Loucy (cell line): ENCODE measurements around the gene TIMM13.
A peak's percentile ranks its signal among the peaks of the same experiment; 100 is the strongest.
"Not testable (repeated sequence)": the region's sequence is repeated elsewhere in the genome, so short reads cannot be mapped to it uniquely, and the experiment has no call there.

Experiments used
- H2AFZ ChIP-seq: fragments of 200-600 bp; sonication (generic); 2 replicates; pipeline ENCODE4 v1.6.0; 2016; ENCODE audit warnings: antibody characterized with exemption, mild to moderate bottlenecking, low read length, moderate library complexity
- H3F3A ChIP-seq: fragments of 200-600 bp; 2 replicates; pipeline ENCODE4 v1.6.0; 2016; ENCODE audit warnings: antibody characterized with exemption, low read depth, mild to moderate bottlenecking
- H3K27me3 ChIP-seq: fragments of 200-600 bp; sonication (generic); 2 replicates; pipeline ENCODE4 v1.6.1; 2014; ENCODE audit warnings: low read length, mild to moderate bottlenecking; ENCODE audit not compliant: insufficient read depth, poor library complexity, severe bottlenecking
- H3K36me3 ChIP-seq: fragments of 200-600 bp; sonication (generic); 2 replicates; pipeline ENCODE4 v1.6.1; 2016; ENCODE audit warnings: low read length; ENCODE audit not compliant: insufficient read depth
- H3K4me1 ChIP-seq: fragments of 200-600 bp; sonication (generic); 2 replicates; pipeline ENCODE4 v1.5.1; 2014; ENCODE audit warnings: low read length, mild to moderate bottlenecking; ENCODE audit not compliant: insufficient read depth, poor library complexity, severe bottlenecking
- H3K4me2 ChIP-seq: fragments of 200-600 bp; sonication (generic); 2 replicates; pipeline ENCODE4 v1.6.0; 2014; ENCODE audit warnings: antibody characterized with exemption, low read length, low read depth, mild to moderate bottlenecking; ENCODE audit not compliant: poor library complexity, severe bottlenecking
- H3K4me3 ChIP-seq: fragments of 200-600 bp; sonication (generic); 2 replicates; pipeline ENCODE4 v1.5.1; 2014; ENCODE audit warnings: low read length, mild to moderate bottlenecking, mixed read lengths; ENCODE audit not compliant: poor library complexity, severe bottlenecking
- H3K79me2 ChIP-seq: fragments of 200-600 bp; sonication (generic); 2 replicates; pipeline ENCODE4 v1.6.1; 2014; ENCODE audit warnings: low read length; ENCODE audit not compliant: insufficient read depth
- H3K9ac ChIP-seq: fragments of 200-600 bp; sonication (generic); 2 replicates; pipeline ENCODE4 v1.6.0; 2014; ENCODE audit warnings: mild to moderate bottlenecking, low read depth, low read length, moderate library complexity; ENCODE audit not compliant: poor library complexity, severe bottlenecking
- H3K9me2 ChIP-seq: fragments of 200-600 bp; sonication (generic); replicated peaks from 2 replicates; pipeline ENCODE4 v1.6.1; 2016; ENCODE audit warnings: low read depth, low read length, mixed read lengths
- H3K9me3 ChIP-seq: fragments of 200-600 bp; sonication (generic); 2 replicates; pipeline ENCODE4 v1.6.1; 2014; ENCODE audit warnings: mild to moderate bottlenecking, antibody characterized with exemption, low read length, low read depth; ENCODE audit not compliant: insufficient read depth
- H4K20me1 ChIP-seq: fragments of 200-600 bp; sonication (generic); 2 replicates; pipeline ENCODE4 v1.6.0; 2014; ENCODE audit warnings: antibody characterized with exemption, low read length, mild to moderate bottlenecking; ENCODE audit not compliant: insufficient read depth, poor library complexity, severe bottlenecking
- EZH2phosphoT487 ChIP-seq: fragments of 200-600 bp; IDR thresholded peaks from 2 replicates; pipeline ENCODE4 v1.6.1; 2018; ENCODE audit warnings: antibody characterized with exemption, mild to moderate bottlenecking, moderate library complexity, borderline replicate concordance
- TF ChIP-seq, protein P1 (sequence below): fragments of 200-600 bp; sonication (generic); conservative IDR thresholded peaks from 2 replicates; pipeline ENCODE4 v1.5.1; 2014; ENCODE audit warnings: mild to moderate bottlenecking, antibody characterized with exemption, low read length

The TIMM13 gene

DNA sequence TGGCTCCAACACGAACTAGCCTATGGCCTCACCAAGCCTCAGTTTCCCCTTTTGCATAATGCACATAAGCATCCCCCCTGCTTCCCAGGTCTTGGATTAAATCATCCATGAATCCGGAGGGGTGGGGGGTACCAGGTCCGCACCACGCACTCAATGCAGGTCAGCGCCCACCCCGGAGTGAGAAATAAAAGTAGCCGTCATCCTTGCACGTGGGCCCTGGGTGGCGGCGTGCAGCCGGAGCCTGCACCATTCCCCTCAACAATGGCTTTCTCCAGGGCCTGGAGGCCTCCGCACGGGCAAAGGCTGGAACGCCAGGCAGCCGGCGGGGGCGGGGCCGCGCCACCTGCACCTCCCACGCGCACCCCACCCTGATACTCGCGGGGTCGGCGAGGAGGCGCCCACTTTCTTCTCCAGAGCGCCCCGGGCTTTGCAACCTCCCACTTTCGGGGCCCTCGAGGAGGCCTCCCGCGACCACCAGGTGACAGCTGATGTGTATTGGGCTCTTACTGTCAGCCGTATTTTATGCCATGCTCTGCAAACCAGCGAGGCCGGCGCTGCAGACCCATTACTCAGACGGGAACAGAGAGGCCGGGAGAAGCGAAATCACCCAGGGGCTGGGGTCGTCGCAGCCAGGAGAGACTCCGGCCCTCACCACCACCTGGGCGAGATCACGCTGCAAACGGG, 47.8 kb upstream of the TIMM13 start:
- no peaks in the 10 kb centered on the region for H3K9me3 ChIP-seq
- peak overlapping the region; percentile 71; the same call in 1 of the 2 replicates for H2AFZ ChIP-seq
- H3K4me1 ChIP-seq, result peaks cover 26% of the 10 kb centered on the region
- peak overlapping the region; percentile 96 for H3K4me2 ChIP-seq
- H3K36me3 ChIP-seq, result no peaks in the 10 kb centered on the region
- peak overlapping the region; percentile 80 for H3K4me3 ChIP-seq
- H3K9me2 ChIP-seq, result no peaks in the 10 kb centered on the region
- no peak for TF ChIP-seq EZH2phosphoT487
- TF ChIP-seq, protein P1, sequence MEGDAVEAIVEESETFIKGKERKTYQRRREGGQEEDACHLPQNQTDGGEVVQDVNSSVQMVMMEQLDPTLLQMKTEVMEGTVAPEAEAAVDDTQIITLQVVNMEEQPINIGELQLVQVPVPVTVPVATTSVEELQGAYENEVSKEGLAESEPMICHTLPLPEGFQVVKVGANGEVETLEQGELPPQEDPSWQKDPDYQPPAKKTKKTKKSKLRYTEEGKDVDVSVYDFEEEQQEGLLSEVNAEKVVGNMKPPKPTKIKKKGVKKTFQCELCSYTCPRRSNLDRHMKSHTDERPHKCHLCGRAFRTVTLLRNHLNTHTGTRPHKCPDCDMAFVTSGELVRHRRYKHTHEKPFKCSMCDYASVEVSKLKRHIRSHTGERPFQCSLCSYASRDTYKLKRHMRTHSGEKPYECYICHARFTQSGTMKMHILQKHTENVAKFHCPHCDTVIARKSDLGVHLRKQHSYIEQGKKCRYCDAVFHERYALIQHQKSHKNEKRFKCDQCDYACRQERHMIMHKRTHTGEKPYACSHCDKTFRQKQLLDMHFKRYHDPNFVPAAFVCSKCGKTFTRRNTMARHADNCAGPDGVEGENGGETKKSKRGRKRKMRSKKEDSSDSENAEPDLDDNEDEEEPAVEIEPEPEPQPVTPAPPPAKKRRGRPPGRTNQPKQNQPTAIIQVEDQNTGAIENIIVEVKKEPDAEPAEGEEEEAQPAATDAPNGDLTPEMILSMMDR, result no peak
- H3K9ac ChIP-seq, result no peak overlapping the region
- peaks cover 21% of the 10 kb centered on the region for H3K79me2 ChIP-seq
- no peaks in the 10 kb centered on the region for H3K27me3 ChIP-seq
- H3F3A ChIP-seq, result no peaks in the 10 kb centered on the region
- H4K20me1 ChIP-seq, result peaks cover 22% of the 10 kb centered on the region

DNA sequence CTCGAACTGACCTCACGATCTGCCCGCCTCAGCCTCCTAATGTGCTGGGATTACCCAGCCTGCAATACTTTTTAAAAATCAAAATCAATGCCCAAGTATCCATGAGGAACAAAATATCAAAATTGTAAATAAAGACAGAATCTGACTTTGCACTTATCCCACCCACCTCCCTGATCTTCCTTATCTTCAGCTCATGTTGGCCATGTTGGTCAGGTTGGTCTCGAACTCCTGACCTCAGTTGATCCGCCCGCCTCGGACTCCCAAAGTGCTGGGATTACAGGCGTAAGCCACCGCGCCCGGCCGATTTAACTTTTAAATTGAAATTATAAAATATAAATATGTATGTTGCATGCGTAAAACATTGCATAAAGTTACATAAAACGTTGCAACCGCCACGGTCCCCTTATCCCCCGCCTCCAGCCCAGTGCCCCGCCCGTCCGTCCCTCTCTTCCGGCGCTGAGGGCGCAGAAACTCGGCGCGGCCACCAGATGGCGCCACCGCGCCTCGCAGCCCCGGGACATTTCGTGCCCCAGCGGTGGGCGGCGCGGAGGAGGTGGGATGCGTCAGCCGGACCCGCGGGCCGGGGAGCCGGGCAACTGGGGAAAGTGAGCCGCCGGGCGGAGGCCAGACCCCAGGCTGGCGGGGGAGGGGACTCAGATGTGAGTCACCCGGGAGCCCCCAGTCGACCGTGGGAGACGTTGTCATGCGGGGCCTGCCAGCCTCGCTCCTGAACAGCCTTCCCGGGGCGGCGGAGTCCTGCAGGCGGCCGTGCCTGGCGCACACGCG, 47.0 kb upstream of the TIMM13 start:
- H3K4me2 ChIP-seq, result peak overlapping the region; percentile 96
- no peaks in the 10 kb centered on the region for H3K36me3 ChIP-seq
- H3F3A ChIP-seq, result no peaks in the 10 kb centered on the region
- H3K9me3 ChIP-seq, result no peaks in the 10 kb centered on the region
- H3K9me2 ChIP-seq, result no peaks in the 10 kb centered on the region
- TF ChIP-seq EZH2phosphoT487, result no peak
- TF ChIP-seq, protein P1, result peak; percentile 79
- no peaks in the 10 kb centered on the region for H3K27me3 ChIP-seq
- H3K4me3 ChIP-seq, result peak overlapping the region; percentile 80
- H3K4me1 ChIP-seq, result peaks cover 26% of the 10 kb centered on the region
- H3K79me2 ChIP-seq, result peaks cover 21% of the 10 kb centered on the region
- H3K9ac ChIP-seq, result no peak overlapping the region
- peaks cover 22% of the 10 kb centered on the region for H4K20me1 ChIP-seq
- H2AFZ ChIP-seq, result peak overlapping the region; percentile 85; the same call in 1 of the 2 replicates

DNA sequence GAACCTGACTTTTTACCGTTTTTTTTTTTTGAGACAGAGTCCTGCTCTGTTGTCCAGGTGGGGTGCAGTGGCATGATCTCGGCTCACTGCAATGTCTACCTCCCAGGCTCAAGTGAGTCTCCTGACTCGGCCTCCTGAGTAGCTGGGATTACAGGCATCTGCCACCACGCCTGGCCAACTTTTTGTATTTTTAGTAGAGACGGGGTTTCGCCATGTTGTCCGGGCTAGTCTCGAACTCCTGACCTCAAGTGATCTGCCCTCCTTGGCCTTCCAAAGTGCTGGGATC, 42.5 kb upstream of the TIMM13 start:
- H3K79me2 ChIP-seq, H3K9ac ChIP-seq, H3K9me3 ChIP-seq, H2AFZ ChIP-seq, H3K27me3 ChIP-seq, H3K4me2 ChIP-seq, H3K9me2 ChIP-seq, H3K4me3 ChIP-seq, H3K4me1 ChIP-seq, H4K20me1 ChIP-seq, H3K36me3 ChIP-seq, H3F3A ChIP-seq: not testable (repeated sequence)
